Panc1 (cell line): Measurements from ENCODE around the gene KCNG1. TPM values are rescaled to one million over a fixed set of nuclear protein-coding genes. Genes with fewer than 3 reads are reported as not detected.

Experiments
- ATAC-seq: fragments of 200-7000 bp; cut with Tn5 transposase; 2 replicates; pipeline ENCODE4 v1.9.1; 2020; ENCODE audit warnings: mild to moderate bottlenecking, moderate library complexity
- BruUV-seq: library from RNA; stranded (reverse); fragments of 400-500 nt; replicated peaks from 2 replicates; lab custom pipeline; 2021; lab: Mats Ljungman, UMichigan
- CTCF ChIA-PET: fragments of 300-600 bp; sonication (Branson Sonifier 250); formaldehyde crosslinking; loops from one replicate; lab custom pipeline; 2022; ENCODE audit warnings: antibody characterized with exemption; lab: Charles Lee
- POLR2A ChIA-PET: fragments of 300-600 bp; sonication (Branson Sonifier 250); formaldehyde crosslinking; loops from one replicate; lab custom pipeline; 2022; ENCODE audit warnings: antibody characterized with exemption; lab: Charles Lee
- DNase-seq: peaks from one replicate; pipeline ENCODE4 v3.0.0-alpha.2; 2010; ENCODE audit warnings: low read depth, low spot score
- H3K27ac ChIP-seq: 2 replicates; pipeline ENCODE4 v1.5.1; 2011; ENCODE audit warnings: mild to moderate bottlenecking, low read length, inconsistent platforms
- H3K27me3 ChIP-seq: fragments of 200-500 bp; sonication (Bioruptor generic); 2 replicates; pipeline ENCODE4 v1.6.0; 2014; ENCODE audit warnings: low read length, inconsistent platforms; ENCODE audit not compliant: control insufficient read depth, insufficient read depth
- H3K36me3 ChIP-seq: fragments of 200-500 bp; sonication (Bioruptor generic); 2 replicates; pipeline ENCODE4 v1.5.1; 2014; ENCODE audit warnings: inconsistent platforms, mild to moderate bottlenecking, low read length, moderate library complexity; ENCODE audit not compliant: control insufficient read depth, insufficient read depth
- H3K4me1 ChIP-seq: 2 replicates; pipeline ENCODE4 v1.5.1; 2011; ENCODE audit warnings: inconsistent platforms, mild to moderate bottlenecking, low read length, moderate library complexity; ENCODE audit not compliant: control insufficient read depth, insufficient read depth
- H3K4me3 ChIP-seq, 2 experiments: 2 replicates each; pipeline ENCODE4 v1.5.1; 2011 to 2012; ENCODE audit warnings: low read depth in 2 of 2, low read length in 2 of 2, mild to moderate bottlenecking in 2 of 2, inconsistent platforms in 1 of 2, moderate library complexity in 1 of 2
- H3K9me3 ChIP-seq: fragments of 200-500 bp; sonication (Bioruptor generic); 2 replicates; pipeline ENCODE4 v1.5.1; 2014; ENCODE audit warnings: low read depth, mild to moderate bottlenecking, inconsistent platforms, low read length, moderate library complexity; ENCODE audit not compliant: control insufficient read depth, insufficient read depth
- POLR2AphosphoS5 ChIP-seq: IDR thresholded peaks from 2 replicates; pipeline ENCODE4 v1.6.1; 2012; ENCODE audit warnings: mild to moderate bottlenecking, low read depth, low read length, moderate library complexity
- SIN3A ChIP-seq: IDR thresholded peaks from 2 replicates; pipeline ENCODE4 v1.6.1; 2012; ENCODE audit warnings: low read depth, mild to moderate bottlenecking, low read length, moderate library complexity, borderline replicate concordance; ENCODE audit not compliant: insufficient read depth
- TCF7L2 ChIP-seq: IDR thresholded peaks from 2 replicates; pipeline ENCODE4 v1.6.1; 2011; ENCODE audit warnings: mild to moderate bottlenecking, low read depth, low read length, inconsistent platforms
- in situ Hi-C: cut with HindIII; loops from 2 replicates; pipeline ENCODE4 v1.10.0; 2016; ENCODE audit warnings: low sequenced_read_pairs, low pct_unique_long_range_greater_than_20kb
- intact Hi-C: fragments of 100-400 bp; cut with micrococcal nuclease; formaldehyde crosslinking; loops from one replicate; pipeline ENCODE4 v1.10.0; 2022; ENCODE audit not compliant: unreplicated experiment
- total RNA-seq: library from RNA; stranded (reverse); gene quantifications from one replicate; pipeline ENCODE4 v1.2.1, GENCODE V29; 2021; ENCODE audit not compliant: unreplicated experiment
- TF ChIP-seq, protein P1 (sequence below), 2 experiments: IDR thresholded peaks; 2 replicates each; pipeline ENCODE4 v1.6.1; 2011 to 2012; ENCODE audit warnings: low read depth in 2 of 2, control low read depth in 1 of 2, low read length in 1 of 2, mild to moderate bottlenecking in 1 of 2, moderate library complexity in 1 of 2; ENCODE audit not compliant: insufficient read depth in 1 of 2
- TF ChIP-seq, protein P2 (sequence below): fragments of 450-650 bp; IDR thresholded peaks from 2 replicates; pipeline ENCODE4 v1.5.1; 2017; ENCODE audit warnings: mild to moderate bottlenecking

Gene KCNG1
- total RNA-seq, 1 experiment from 2014 or later: 7.4 TPM

DNA sequence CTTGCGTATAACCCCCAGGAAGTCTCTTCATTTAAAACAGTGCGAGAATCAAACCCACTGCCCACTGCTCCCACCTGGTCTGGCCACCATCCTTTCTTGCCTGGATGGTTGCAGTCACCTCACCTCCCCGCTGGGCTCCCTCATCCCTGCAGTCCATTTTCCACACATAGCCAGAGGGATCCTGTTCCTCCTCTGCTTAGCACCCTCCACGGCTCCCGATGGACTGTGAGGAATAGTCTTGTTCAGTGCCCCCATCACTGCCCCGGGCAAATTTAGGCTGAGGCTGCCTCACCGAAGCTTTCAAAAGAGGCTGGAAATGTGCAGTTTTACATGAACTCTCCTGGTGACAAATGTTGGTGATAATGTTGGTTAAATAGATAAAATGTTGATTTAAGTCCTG is 17.7 kb downstream of the KCNG1 start:
- DNase-seq (no peak), ATAC-seq (no peak)
- Histone ChIP-seq H3K9me3 (no peaks in the 10 kb centered on the region), H3K27ac (no peak overlapping the region), H3K36me3 (no peaks in the 10 kb centered on the region), H3K4me3 (no peak overlapping the region), H3K27me3 (no peaks in the 10 kb centered on the region; the same call in 1 of the 2 replicates), H3K4me1 (no peaks in the 10 kb centered on the region)
- intact Hi-C loops: no loop called here
- ChIA-PET CTCF (no interaction called here), POLR2A (no interaction called here)
- in situ Hi-C loops: no loop called here
- no peak for TF ChIP-seq SIN3A
- TF ChIP-seq TCF7L2: no peak
- TF ChIP-seq, protein P1, sequence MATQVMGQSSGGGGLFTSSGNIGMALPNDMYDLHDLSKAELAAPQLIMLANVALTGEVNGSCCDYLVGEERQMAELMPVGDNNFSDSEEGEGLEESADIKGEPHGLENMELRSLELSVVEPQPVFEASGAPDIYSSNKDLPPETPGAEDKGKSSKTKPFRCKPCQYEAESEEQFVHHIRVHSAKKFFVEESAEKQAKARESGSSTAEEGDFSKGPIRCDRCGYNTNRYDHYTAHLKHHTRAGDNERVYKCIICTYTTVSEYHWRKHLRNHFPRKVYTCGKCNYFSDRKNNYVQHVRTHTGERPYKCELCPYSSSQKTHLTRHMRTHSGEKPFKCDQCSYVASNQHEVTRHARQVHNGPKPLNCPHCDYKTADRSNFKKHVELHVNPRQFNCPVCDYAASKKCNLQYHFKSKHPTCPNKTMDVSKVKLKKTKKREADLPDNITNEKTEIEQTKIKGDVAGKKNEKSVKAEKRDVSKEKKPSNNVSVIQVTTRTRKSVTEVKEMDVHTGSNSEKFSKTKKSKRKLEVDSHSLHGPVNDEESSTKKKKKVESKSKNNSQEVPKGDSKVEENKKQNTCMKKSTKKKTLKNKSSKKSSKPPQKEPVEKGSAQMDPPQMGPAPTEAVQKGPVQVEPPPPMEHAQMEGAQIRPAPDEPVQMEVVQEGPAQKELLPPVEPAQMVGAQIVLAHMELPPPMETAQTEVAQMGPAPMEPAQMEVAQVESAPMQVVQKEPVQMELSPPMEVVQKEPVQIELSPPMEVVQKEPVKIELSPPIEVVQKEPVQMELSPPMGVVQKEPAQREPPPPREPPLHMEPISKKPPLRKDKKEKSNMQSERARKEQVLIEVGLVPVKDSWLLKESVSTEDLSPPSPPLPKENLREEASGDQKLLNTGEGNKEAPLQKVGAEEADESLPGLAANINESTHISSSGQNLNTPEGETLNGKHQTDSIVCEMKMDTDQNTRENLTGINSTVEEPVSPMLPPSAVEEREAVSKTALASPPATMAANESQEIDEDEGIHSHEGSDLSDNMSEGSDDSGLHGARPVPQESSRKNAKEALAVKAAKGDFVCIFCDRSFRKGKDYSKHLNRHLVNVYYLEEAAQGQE (IDR thresholded peaks at IDR 0.05; ENCODE audit: insufficient read depth in 1 of 2, low read depth in 2 of 2, low read length in 1 of 2): no peak
- BruUV-seq: no TSS peak

DNA sequence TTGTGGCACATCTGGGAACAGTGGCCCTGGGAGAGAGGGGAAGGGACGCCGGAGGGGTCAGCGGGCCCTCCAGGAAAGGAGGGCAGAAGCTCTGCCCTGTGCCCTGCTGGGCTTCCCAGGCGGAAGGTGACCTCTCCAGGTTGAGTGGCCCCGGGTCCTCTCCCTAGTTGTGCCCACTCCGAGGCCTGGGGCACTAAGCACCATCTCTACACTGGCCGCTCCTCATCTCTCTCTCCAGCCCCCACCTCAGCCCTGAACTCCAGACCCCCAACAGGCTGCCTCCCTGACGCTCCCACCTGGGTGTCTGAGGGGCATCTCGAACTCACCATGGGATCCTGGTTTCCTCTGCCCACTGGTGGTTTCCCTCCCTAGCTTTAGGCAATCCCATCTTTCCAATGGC is 18.1 kb downstream of the KCNG1 start:
- CTCF ChIA-PET: no interaction called here
- intact Hi-C loops (no loop called here), in situ Hi-C loops (no loop called here)
- no peak for ATAC-seq
- Histone ChIP-seq H3K27ac (no peak overlapping the region), H3K4me3 (no peak overlapping the region), H3K36me3 (no peaks in the 10 kb centered on the region), H3K9me3 (no peaks in the 10 kb centered on the region), H3K27me3 (no peaks in the 10 kb centered on the region; the same call in 1 of the 2 replicates), H3K4me1 (no peaks in the 10 kb centered on the region)
- DNase-seq: no peak
- TF ChIP-seq SIN3A (no peak), POLR2AphosphoS5 (no peak), TCF7L2 (no peak)
- TF ChIP-seq, protein P1 (IDR thresholded peaks at IDR 0.05; ENCODE audit: insufficient read depth in 1 of 2, low read depth in 2 of 2, low read length in 1 of 2): no peak
- TF ChIP-seq, protein P2, sequence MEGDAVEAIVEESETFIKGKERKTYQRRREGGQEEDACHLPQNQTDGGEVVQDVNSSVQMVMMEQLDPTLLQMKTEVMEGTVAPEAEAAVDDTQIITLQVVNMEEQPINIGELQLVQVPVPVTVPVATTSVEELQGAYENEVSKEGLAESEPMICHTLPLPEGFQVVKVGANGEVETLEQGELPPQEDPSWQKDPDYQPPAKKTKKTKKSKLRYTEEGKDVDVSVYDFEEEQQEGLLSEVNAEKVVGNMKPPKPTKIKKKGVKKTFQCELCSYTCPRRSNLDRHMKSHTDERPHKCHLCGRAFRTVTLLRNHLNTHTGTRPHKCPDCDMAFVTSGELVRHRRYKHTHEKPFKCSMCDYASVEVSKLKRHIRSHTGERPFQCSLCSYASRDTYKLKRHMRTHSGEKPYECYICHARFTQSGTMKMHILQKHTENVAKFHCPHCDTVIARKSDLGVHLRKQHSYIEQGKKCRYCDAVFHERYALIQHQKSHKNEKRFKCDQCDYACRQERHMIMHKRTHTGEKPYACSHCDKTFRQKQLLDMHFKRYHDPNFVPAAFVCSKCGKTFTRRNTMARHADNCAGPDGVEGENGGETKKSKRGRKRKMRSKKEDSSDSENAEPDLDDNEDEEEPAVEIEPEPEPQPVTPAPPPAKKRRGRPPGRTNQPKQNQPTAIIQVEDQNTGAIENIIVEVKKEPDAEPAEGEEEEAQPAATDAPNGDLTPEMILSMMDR: no peak
- POLR2A ChIA-PET: no interaction called here
- no TSS peak for BruUV-seq
